ENCODE results near the gene ANGEL1. TPM values are rescaled to one million over a fixed set of nuclear protein-coding genes. Genes with fewer than 3 reads are reported as not detected.

ANGEL1 gene
- total RNA-seq, 2 donors from 2014 or later = 19.6 to 23.6 TPM

DNA sequence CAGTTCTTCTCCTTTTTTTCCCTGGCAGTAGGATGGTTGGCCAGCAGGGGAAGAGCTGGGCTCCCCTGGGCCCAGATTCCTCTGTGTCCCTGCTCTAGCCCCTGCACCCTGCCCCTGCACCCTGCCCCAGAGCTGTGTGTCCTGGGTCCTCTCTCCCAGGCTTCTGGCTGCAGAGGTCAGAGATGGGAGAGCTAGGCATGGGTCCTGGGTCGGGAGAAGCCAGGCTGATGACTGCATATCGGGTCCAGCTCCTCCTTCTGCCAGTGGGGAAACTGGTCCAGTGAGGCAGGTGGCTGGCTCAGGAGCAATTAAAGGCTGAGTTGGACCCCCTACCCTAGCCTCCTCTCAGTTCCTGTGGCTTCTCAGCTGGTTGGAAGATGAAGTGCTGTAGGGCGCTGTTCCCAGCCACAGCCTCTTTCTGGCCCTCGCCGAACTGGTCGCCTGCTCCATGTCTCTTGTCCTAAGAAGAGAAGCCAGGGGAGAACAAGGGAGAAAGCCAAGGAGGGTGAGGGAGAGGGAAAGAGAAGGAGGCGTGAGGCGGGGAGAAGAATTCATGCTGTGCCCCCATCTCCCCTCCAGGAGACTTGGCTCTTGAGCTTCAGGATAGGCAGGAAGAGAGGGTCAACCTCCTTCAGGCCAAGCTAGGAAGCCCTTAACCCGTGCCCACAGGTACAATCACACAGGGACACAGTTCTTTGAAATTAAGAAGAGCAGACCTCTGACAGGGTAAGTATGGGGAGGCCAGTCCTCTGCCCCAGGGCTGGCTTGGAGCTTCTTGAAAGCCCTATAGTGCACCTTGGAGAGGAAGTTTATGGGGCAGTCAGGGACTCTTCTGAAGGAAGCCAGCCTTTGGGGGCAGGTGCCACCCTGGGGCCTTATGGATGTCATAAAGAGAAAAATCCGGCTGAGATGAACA is 41.9 kb downstream of the ANGEL1 start:
- Histone ChIP-seq H3K36me3 (peaks cover 6% of the 10 kb centered on the region), H3K27ac (peak overlapping the region; percentile 91 to 98), H3K4me1 (peaks cover 0 to 72% of the 10 kb centered on the region in 2 donors), H3K9me3 (no peaks in the 10 kb centered on the region), H3K27me3 (no peaks in the 10 kb centered on the region), H3K4me3 (no peak overlapping the region)
- peak; percentile 58 for DNase-seq (ENCODE audit: low spot score)
- TF ChIP-seq, protein P1, sequence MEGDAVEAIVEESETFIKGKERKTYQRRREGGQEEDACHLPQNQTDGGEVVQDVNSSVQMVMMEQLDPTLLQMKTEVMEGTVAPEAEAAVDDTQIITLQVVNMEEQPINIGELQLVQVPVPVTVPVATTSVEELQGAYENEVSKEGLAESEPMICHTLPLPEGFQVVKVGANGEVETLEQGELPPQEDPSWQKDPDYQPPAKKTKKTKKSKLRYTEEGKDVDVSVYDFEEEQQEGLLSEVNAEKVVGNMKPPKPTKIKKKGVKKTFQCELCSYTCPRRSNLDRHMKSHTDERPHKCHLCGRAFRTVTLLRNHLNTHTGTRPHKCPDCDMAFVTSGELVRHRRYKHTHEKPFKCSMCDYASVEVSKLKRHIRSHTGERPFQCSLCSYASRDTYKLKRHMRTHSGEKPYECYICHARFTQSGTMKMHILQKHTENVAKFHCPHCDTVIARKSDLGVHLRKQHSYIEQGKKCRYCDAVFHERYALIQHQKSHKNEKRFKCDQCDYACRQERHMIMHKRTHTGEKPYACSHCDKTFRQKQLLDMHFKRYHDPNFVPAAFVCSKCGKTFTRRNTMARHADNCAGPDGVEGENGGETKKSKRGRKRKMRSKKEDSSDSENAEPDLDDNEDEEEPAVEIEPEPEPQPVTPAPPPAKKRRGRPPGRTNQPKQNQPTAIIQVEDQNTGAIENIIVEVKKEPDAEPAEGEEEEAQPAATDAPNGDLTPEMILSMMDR (IDR thresholded peaks at IDR 0.05) = no peak

DNA sequence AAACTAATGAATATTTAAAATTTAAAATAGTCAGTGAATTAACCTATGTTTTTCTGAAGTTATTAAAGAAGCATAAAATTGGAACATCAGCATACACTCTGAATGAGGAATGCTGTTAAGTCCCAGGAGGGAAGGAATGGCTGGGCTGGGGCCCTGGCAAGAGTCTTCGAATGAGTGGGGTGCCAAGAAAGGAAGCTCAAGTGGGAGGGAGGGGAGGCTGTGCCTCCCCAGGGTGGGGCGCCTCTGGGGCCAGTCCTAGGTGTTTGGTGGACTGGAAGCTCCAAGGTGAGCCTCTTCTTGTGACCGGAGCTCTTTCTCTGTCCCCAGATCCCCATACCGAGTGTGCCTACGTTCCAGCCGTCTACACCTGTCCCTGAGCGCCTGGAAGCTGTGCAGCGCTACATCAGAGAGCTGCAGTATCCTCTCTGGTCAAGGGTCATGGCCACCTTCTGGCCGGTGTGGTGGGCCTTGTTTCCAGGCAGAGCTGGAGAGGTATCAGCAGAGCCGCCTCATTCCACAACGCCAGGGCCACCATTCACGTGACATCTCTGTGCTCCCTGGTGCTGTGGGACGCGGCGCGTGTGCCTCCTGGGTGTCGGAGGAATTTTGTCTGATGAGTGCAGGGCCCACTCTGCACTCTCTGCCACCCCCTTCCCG is 42.9 kb downstream of the ANGEL1 start:
- TF ChIP-seq, protein P1 (IDR thresholded peaks at IDR 0.05) = no peak
- Histone ChIP-seq H3K27ac (peak overlapping the region; percentile 91 to 98), H3K9me3 (no peaks in the 10 kb centered on the region), H3K36me3 (no peaks in the 10 kb centered on the region), H3K27me3 (no peaks in the 10 kb centered on the region), H3K4me3 (no peak overlapping the region), H3K4me1 (peaks cover 0 to 82% of the 10 kb centered on the region in 2 donors)
- peak; percentile 57 for DNase-seq (ENCODE audit: low spot score)

DNA sequence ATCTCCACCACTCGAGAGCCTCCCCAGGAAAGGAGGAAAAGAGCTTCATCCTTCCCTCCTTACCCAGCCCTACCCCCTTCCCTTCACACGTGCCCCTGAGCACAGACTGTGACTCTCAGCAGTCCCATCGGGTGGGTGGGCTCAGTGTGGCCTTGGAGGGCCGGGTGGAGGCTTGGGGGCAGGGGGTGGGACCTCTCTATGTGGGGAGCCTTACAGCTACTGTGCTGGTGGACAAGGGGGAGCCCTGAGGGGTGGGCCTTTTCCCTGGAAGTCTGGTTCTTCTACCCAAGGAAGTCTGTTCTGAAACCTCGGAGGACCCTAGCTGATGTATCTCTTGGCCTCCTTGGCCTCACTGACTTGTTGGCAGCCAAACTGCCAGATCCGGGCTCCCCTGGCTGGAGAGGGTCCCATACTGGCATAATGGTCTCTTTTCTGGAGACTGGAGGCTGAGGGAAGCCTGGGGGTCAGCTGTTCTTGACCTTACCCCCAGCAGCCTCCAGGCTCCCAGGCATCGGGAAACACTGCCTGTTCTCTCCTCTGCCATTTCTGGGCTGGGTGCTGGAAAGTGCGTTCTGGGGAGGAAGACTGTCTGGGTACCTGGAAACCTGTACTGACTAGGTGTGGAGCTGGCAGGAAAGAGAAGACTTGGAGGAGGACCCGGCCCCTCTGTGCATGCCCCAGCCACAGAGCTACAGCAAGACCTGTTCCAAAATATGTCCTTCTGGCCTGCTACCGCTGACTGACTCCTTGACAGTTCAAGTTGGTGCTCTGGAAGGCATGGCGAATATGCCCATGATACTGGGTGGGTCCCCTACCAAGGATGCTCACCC is 43.8 kb downstream of the ANGEL1 start:
- peak; percentile 56 for DNase-seq (ENCODE audit: low spot score)
- TF ChIP-seq, protein P1 (IDR thresholded peaks at IDR 0.05) = no peak
- no peaks in the 10 kb centered on the region for H3K27me3 ChIP-seq
- H3K4me3 ChIP-seq = no peak overlapping the region
- no peaks in the 10 kb centered on the region for H3K9me3 ChIP-seq
- H3K27ac ChIP-seq = peak overlapping the region; percentile 91 to 98
- H3K4me1 ChIP-seq = peaks cover 0 to 86% of the 10 kb centered on the region in 2 donors
- no peaks in the 10 kb centered on the region for H3K36me3 ChIP-seq

DNA sequence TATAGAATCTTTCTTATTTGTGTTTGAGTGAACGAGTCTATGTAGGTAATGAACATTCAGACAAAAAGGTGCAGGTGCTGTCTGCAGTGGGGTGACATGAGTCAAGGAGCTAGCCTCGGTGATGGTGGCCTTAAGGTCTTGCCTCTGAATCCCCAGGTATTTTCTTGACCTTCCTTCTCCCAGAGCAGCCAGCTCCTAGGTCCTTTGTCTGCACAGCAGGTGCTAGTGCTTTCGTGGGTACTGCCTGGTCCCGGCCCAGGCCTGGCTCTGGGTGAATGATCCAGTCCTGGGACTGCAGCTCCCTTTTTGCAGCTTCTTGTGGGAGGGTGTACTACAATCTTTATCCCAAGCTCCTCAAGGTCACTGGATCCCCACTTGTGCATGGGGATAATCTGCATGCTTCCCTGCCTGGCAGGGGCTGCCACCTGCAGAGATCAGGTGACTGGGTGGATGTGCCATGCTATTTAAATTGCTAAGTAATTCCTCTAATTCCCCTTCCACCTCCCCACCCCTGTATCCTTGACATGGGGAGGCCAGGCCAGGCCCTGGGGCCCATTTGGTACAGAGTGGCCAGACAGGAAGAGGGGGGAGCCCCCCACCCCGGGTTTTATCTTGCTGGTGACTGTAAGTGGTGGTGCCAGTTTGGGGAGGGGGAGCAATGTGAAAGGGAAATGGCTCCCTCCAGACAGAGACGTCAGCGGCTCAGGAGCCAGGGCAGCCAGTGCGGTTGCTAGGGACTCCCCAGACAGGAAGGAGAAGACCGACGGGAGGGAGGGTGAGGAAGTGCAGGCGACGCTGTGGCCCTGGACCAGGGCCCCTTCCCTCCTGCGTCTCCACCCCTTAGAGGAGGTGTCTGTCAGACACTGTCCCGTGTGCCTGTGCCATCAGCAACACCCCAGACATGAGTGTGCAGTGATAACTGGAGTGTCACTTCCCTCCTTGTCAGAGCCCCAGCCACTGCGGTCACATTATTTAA is 44.7 kb downstream of the ANGEL1 start:
- TF ChIP-seq, protein P1 (IDR thresholded peaks at IDR 0.05) = no peak
- Histone ChIP-seq H3K27ac (peak overlapping the region; percentile 91 to 98), H3K9me3 (no peaks in the 10 kb centered on the region), H3K4me1 (peaks cover 0 to 85% of the 10 kb centered on the region in 2 donors), H3K36me3 (no peaks in the 10 kb centered on the region), H3K4me3 (no peak overlapping the region), H3K27me3 (no peaks in the 10 kb centered on the region)
- peak; percentile 89 for DNase-seq (ENCODE audit: low spot score)

All from right atrium auricular region (tissue), 2 donors.